ENCODE data around the gene IL17REL. TPM values are rescaled to one million over a fixed set of nuclear protein-coding genes. Genes with fewer than 3 reads are reported as not detected.

The IL17REL gene
- total and polyA plus RNA-seq, 2 of the 13 experiments (the other 11 are each of a cell fraction or from before 2014, with no cell fraction given), result not detected

DNA sequence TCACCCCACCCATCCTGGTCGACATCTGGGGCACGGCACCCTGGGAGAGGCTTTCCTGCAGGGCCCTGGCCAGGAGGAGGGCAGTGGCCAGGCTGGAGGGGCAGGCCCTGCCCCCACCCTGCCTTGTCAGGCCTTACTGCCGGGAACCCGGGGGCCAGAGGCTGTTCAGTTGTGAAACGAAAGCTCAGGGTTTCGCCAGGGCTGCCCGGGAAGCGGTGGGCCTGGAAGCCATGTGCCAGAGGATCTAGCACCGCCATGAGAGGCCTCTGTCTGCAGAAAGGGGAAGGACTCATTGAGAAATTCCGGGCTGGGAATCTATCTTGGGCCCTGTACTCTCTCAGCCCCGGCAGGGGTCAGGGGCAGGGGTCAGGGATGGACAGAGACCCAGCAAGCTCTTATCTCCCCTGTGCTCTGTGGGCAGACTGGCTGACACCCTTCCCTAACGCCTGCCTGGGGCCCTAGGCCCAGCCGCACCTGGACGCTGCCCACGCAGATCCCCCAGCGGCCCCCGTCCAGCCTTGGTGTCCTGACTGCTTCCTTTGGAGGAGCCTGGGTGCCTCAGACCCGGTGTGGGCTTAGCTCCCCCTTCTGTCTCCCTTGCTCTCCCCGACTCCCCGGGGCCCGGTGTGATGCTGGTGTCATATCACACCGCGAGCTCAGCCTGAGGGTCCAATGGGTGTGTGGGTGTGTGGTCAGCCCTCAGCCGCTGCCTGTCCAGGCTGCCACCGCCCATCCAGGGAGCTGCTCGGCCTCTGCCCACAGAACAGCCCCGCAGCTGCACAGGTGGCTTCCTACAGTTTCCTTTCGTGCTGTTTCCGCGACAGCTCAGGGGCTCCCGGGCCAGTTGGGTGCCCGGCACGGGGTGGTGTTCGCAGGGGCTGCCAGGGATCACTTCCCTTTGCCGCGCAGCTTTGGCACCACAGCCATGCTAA is 45.5 kb downstream of the IL17REL start (continued):
- peak; percentile 37; the same call in 1 of the 2 replicates for TF ChIP-seq ZNF782 (CRISPR knock-in tag; IDR thresholded peaks at IDR 0.05; ENCODE audit: borderline replicate concordance)
- TF ChIP-seq ZNF232 (CRISPR knock-in tag; IDR thresholded peaks at IDR 0.05; ENCODE audit: borderline replicate concordance), result no peak; the same call in 1 of the 2 replicates
- 0 out of 2 replicates have a peak, but pooled peaks have one; percentile 7 for TF ChIP-seq ZBTB7B (CRISPR knock-in tag; IDR thresholded peaks at IDR 0.05)
- 0 out of 2 replicates have a peak, but pooled peaks have one; percentile 3 for TF ChIP-seq SAFB2 (CRISPR knock-in tag; IDR thresholded peaks at IDR 0.05; ENCODE audit: borderline replicate concordance, low read depth)
- TF ChIP-seq HNF1A (IDR thresholded peaks at IDR 0.05; ENCODE audit: low read depth), result no peak
- peak; percentile 23; the same call in 1 of the 2 replicates for TF ChIP-seq HNF1A (CRISPR knock-in tag; IDR thresholded peaks at IDR 0.05; ENCODE audit: borderline replicate concordance)
- TF ChIP-seq PBX3 (CRISPR knock-in tag; IDR thresholded peaks at IDR 0.05; ENCODE audit: borderline replicate concordance), result 0 out of 2 replicates have a peak, but pooled peaks have one; percentile 59
- no peak for TF ChIP-seq ZBTB33 (CRISPR knock-in tag; IDR thresholded peaks at IDR 0.05)
- peak; percentile 50; the same call in 1 of the 2 replicates for TF ChIP-seq NCOR1 (IDR thresholded peaks at IDR 0.05; ENCODE audit: borderline replicate concordance, low read length)
- TF ChIP-seq, protein P1, sequence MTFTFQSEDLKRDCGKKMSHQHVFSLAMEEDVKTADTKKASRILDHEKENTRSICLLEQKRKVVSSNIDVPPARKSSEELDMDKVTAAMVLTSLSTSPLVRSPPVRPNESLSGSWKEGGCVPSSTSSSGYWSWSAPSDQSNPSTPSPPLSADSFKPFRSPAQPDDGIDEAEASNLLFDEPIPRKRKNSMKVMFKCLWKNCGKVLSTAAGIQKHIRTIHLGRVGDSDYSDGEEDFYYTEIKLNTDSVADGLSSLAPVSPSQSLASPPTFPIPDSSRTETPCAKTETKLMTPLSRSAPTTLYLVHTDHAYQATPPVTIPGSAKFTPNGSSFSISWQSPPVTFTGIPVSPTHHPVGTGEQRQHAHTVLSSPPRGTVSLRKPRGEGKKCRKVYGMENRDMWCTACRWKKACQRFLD (CRISPR knock-in tag; IDR thresholded peaks at IDR 0.05; ENCODE audit: borderline replicate concordance), result peak; percentile 29; the same call in 1 of the 2 replicates
- peak; percentile 21 for TF ChIP-seq AGO1 (IDR thresholded peaks at IDR 0.05; ENCODE audit: low read depth, low read length, poor library complexity, severe bottlenecking)
- TF ChIP-seq, protein P2, sequence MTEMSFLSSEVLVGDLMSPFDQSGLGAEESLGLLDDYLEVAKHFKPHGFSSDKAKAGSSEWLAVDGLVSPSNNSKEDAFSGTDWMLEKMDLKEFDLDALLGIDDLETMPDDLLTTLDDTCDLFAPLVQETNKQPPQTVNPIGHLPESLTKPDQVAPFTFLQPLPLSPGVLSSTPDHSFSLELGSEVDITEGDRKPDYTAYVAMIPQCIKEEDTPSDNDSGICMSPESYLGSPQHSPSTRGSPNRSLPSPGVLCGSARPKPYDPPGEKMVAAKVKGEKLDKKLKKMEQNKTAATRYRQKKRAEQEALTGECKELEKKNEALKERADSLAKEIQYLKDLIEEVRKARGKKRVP (CRISPR knock-in tag; IDR thresholded peaks at IDR 0.05), result peak in 1 of 2 experiments; percentile 78; a peak in 1 of 4 replicates
- TF ChIP-seq TSC22D2 (CRISPR knock-in tag; IDR thresholded peaks at IDR 0.05; ENCODE audit: borderline replicate concordance), result 0 out of 2 replicates have a peak, but pooled peaks have one; percentile 11
- TF ChIP-seq MAF1 (CRISPR knock-in tag; IDR thresholded peaks at IDR 0.05; ENCODE audit: borderline replicate concordance), result no peak
- peak; percentile 37; the same call in 1 of the 2 replicates for TF ChIP-seq HIVEP1 (CRISPR knock-in tag; IDR thresholded peaks at IDR 0.05)
- TF ChIP-seq ZMYM4 (CRISPR knock-in tag; IDR thresholded peaks at IDR 0.05), result no peak

Measured in HepG2 (cell line).